Embryonic facial prominence (tissue), 1 donor: Measurements from ENCODE around the gene RBM23.
"Not testable (repeated sequence)": the region's sequence is repeated elsewhere in the genome, so short reads cannot be mapped to it uniquely, and the experiment has no call there.

ENCODE experiments used
- DNase-seq: peaks from one replicate; pipeline ENCODE4 v3.0.0-alpha.2; 2016; ENCODE audit errors: extremely low spot score

RBM23 gene

DNA sequence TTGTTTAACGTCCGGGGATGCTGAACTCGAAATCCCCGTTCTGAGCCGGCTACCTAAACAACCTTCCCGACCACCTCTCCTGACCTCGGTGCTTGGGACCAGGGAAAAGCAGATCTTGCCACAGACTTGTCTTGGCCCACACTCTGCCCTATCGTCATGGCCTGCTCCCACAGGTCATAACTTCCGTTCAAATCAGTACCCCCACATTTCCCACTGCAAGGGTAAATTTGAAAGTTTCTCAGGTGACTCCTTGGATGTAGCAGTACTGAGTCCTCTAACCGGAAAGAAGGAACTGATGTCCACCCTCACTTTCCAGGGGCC is 612 bp upstream of the RBM23 start:
- no peak for DNase-seq

DNA sequence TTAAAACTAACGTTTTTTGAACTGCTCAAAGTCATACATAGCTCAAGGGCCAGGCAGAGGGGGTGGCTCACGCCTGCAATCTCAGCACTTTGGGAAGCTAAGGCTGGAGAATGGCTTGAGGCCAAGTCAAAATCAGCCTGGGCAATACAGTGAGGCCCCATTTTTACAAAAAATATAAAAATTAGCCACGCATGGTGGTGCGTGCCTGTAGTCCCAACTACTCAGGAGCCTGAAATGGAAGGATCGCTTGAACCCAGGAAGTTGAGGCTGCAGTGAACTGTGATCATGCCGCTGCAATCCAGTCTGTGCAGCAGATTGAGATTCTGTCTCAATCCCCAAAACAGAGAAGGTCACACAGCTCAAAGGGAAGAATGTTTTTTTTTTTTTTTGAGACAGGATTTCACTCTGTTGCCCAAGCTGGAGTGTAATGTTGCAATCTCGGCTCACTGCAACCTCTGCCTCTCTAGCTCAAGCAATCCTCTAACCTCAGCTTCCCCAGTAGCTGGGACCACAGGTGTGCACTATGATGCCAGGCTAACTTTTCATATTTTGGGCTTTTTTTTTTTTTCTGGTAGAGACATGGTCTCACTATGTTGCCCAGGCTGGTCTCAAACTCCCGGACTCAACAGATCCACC is 2.9 kb downstream of the RBM23 start:
- DNase-seq: no peak

- DNase-seq: not testable (repeated sequence)
These were observed 4.1 kb downstream of the RBM23 start for GRCh38 chr14:22914836-22915235.

DNA sequence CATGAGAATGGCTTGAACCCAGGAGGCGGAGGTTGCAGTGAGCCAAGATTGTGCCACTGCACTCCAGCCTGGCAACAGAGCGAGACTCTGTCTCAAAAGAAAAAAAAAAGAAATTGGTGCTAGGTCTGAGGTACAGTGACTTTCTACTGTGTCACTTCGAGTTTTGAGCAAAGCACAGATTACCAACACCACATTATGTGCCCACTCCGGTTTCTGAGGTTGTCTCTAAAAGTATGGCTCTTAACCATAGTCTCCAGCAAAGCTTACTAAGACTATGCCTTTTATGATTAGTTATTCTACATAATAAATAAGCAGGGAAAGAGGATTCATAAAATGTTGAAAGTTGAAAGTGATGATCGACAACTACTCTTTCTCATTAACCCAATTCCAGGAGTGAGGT is 8.0 kb downstream of the RBM23 start:
- no peak for DNase-seq

- no peak for DNase-seq
These were observed 10.3 kb downstream of the RBM23 start for GRCh38 chr14:22908601-22909000.

DNA sequence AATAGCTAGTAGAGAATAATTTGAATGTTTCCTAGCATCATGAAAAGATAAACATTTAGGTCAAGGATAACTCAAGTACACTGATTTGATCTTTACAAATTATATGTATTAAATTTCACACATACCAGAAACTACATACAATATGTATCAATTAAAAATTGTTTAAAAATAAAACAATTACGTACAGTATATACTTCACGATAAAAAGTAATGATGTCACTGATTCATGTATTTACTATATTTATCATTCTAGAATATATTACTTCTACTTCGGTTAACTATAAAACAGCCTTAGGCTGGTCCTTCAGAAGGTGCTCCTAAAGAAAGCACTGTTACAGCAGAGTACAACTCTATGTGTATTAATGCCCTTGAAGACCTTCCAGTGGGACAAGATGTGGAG is 11.5 kb downstream of the RBM23 start:
- DNase-seq: no peak

- DNase-seq: no peak
These were observed 12.9 kb downstream of the RBM23 start for GRCh38 chr14:22906073-22906472.

- DNase-seq: no peak
These were observed 13.3 kb downstream of the RBM23 start for GRCh38 chr14:22905627-22906026.

GRCh38 chr14:22903742-22904087 is 15.2 kb downstream of the RBM23 start:
- DNase-seq: no peak

- no peak for DNase-seq
These were observed 17.1 kb downstream of the RBM23 start for GRCh38 chr14:22901799-22902198.

DNA sequence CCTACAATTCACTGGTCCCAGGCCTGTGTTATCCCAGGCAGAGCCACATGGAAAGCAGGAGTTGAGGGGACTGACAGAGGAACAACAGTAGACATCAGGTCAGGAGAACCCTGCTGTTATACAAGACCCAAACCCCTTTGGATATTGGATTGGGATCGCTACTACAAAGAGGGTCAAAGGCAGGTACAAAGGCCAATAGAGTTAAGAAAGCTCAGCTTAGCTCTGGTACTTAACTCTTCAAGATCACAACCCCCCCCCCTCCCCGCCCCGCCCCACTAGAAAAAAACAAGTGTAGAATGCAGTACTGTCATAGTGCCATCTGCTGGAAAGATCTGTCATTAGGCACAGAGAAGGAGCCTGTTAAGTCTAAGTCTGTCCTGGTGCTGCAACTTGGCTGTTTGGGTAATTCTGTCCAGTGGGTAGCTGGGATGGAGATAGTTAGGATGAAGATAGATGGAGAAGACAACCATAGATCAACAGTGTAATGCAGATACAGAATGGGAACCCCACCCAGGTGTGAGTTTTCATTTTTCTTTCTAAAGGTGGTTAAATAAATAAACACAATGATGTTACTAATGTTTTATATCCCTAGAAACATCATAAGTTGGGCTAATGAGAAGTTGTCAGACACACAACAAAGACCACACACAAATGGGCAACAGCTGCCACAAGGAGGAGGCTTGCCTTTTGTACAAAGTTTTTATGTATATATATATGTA is 18.7 kb downstream of the RBM23 start:
- peak; percentile 40 for DNase-seq

- no peak for DNase-seq
These were observed 20.5 kb downstream of the RBM23 start for GRCh38 chr14:22898302-22899090.

GRCh38 chr14:22897357-22897756 is 21.6 kb downstream of the RBM23 start:
- no peak for DNase-seq

DNA sequence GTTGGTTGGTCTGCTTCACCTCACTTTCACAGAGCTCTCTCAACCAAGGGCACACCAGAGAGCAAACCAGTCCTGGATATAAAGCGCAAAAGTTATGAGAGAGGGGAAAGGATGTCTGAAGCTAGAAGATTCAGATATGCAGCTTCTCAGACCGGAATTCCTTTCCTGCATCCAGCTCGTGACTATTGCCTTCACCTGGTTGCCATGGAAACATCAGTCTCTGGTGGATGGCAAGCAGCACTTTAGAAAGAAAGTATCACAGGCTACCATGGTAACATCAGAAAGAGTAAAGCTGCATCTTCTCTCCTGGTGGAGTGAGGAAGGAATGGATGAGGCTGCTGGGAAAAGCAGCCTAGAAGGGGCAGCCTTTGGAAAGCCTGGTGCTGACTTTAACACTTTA is 22.2 kb downstream of the RBM23 start:
- DNase-seq: no peak

DNA sequence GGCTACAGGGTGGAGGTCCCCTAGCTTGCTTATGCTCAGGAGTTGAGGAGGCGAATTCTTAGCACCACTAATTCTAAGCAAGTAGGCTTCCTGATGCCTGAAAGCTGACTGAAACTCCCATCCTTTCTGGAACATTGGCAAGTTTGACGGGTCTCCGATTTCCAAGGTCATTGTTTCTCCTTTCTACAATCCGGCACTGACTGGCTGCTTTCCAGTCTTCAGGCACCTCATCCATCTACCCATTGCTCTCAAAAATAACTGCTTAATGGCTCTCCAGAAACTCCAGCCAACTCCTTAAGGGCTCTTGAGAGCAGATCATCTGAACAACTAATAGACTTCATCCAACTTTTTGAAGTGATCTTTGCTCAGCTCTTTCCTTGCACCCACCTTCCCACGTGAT is 22.6 kb downstream of the RBM23 start:
- no peak for DNase-seq

DNA sequence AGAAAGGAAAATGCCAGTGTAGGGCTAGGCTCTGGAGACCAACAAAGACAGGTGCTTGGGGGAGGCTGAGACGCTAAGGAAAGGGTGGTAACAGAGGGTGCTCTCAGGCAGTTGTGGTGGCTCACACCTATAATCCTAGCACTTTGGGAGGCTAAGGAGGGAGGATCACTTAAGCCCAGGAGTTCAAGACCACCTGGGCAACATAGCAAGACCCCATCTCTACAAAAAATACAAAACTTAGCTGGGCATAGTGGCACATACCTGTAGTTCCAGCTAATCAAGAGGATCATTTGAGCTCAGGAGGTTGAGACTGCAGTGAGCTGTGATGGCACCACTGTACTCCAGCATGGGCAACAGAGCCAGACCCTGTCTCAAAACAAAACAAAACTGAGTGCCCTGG is 23.5 kb downstream of the RBM23 start:
- DNase-seq: no peak

GRCh38 chr14:22893706-22894105 is 25.2 kb downstream of the RBM23 start:
- DNase-seq: no peak

- no peak for DNase-seq
These were observed 26.5 kb downstream of the RBM23 start for GRCh38 chr14:22892488-22892887.

DNA sequence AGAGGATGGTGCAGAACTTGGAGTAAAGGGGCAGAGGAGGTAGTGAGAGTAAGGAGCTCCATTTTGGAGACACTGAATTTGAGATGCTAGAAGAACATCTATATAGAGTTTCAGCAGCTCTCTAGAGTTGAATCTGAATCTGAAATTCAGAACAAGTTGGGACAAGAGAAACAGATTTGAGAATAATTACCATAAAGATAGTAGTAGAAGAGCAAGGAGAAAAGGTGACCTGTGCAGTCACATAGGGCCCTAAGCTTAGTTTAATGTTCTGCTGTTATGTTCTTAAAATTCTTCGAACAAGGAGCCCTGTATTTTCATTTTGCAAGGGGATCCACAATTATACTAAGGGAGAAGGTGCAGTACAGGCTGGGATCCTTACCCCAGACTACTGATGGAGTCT is 28.5 kb downstream of the RBM23 start:
- no peak for DNase-seq

GRCh38 chr14:22888662-22889061 is 30.3 kb downstream of the RBM23 start:
- DNase-seq: no peak

DNA sequence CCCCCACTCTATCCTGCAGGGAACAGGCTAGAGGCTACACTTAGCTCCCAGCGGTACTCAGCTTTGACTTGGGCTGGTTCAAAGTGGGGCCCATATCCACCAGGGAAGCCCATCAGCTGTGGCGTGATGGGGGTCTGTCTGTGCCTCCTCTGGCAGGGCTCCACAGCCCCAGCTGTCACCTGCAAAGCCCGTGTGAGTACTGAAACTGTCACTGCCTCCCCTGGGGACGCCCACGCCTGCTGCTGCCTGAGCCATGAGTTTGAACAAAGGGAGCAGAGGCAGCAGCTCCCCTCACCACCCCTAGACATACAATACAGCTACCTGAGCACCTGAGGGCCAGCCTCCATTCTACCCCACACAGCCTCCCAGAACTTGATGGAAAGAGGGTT is 31.0 kb downstream of the RBM23 start:
- DNase-seq: no peak

DNA sequence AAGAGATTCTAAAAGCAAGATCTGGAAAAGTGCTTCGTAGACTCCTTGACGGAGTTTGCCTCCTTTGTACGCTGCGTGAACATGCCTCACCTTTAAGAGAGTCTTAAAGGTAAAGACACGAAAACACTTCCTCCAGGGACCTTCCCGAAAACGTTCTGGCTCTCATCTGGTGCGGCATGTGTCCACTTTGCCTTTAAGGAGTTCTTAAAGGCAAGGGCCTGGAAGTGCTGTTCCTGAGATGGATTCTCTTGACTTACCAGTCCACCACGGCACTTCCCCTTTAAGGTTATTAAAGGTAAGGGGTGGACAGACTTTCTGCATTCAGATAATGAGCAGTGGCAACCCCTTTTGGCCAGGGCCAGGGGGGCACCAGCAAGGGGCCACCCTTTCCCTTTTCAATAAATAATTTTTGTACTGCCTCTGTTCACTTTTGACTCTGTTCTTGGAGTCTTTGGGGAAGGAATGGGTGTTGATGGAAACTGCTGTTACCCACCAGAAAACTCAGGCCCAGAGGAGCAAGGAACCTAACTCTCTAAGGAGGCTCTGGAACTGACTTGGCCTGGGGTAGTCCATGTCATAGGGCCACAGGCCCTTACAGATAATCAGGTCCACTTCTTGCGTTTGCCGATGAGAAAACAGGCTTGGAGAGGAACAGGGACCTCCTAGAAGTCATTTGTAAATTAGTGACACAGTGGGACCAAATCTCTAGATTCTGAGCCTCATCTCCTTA is 31.5 kb downstream of the RBM23 start:
- peak; percentile 83 for DNase-seq
